Activated T-cell treated with anti-CD3 and anti-CD28 coated beads for 24 hours (primary cell): ENCODE data around the gene NOL3.

Source experiments
- DNase-seq: peaks from one replicate; pipeline ENCODE4 v3.0.0-alpha.2; 2020; ENCODE audit warnings: low read depth

The NOL3 gene

DNA sequence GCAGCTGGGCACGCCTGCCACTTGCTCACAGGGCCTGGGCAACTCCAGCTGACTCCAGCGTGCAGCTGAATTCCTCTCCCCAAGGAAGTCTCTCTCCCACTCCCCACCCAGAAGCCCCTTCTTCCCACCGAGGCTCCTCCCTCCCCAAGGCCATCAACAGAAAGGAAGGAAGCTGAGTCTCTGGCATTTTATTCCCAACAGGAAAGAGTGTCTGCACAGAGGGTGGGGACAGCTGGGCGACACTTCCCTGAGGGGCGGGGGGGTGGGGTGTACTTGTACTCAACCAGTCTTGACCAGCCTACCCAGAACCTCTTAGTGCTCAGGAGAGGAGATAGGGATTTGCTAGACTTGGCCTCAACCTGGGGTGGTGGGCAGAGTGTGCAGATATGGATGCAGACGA lies 19.7 kb downstream of the NOL3 start, which contains the start of gene EXOC3L1:
Gene EXOC3L1 (minus strand): TSS at position 96 of the 400 bp plus-strand sequence. CDS start 460 bp downstream, outside the sequence.
- no peak for DNase-seq

DNA sequence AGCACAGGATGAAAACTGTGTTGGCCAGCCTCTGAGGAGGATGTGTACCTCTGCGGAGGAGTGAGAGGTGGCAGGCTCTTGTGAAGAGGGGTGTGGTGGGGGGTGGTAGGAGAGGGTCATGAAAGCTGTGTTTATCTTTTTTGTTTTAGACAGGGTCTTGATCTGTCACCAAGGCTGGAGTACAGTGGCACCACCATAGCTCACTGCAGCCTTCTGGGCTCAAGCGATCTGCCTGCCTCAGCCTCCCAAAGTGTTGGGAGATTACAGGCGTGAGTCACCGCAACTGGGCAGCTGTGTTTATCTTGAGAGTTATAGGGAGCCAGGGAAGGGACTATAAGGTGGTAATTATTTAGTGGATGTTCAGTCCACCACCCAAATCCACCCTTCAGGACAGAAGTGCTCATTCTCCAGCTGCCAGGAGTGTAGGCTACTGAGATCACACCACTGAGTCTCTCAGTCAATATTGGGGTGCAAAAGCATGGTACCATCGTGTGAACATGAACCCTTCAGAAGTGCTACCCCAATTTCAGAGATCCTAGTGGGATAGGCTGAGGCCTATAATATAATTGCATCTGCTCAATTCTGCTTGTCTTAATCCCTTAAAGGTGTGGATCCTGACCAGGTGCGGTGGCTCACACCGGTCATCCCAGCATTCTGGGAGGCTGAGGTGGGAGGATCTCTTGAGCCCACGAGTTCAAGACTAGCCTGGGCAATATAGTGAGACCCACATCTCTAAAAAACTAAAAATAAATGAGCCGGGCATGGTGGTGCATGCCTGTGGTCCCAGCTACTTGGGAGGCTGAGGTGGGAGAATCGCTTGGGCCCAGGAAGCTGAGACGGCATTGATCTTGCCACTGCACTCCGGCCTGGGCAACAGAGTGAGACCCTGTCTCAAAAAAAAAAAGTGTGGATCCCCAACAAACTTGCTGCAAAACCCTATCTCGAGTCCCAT lies 20.4 kb downstream of the NOL3 start:
- no peak for DNase-seq

DNA sequence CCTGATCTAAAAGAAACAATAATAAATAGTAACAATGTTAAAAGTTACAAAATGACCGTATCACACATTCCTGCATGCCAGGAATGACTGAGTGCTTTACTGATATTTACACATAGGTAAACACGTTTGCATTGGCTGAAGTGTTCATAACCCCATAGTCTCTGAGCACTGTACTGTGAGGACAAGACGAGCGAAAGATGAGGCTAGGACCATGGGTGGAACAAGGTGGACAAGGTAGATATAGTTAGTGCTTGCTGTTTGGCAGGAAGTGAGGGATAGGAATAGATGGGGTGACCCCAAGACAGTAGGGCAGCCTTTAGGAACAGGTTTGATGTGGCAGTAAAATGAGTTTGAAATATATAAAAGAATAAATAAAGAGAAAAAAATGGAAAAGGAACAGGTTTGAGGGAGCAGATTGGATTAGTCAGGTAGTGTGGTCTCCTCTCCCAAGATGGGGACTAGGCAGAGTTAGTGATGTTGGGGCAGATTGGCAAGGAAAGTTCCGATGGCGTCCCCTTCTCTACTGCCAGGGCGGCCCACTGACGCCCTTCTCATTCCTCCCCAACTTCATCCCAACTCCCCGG lies 21.2 kb downstream of the NOL3 start:
- no peak for DNase-seq

DNA sequence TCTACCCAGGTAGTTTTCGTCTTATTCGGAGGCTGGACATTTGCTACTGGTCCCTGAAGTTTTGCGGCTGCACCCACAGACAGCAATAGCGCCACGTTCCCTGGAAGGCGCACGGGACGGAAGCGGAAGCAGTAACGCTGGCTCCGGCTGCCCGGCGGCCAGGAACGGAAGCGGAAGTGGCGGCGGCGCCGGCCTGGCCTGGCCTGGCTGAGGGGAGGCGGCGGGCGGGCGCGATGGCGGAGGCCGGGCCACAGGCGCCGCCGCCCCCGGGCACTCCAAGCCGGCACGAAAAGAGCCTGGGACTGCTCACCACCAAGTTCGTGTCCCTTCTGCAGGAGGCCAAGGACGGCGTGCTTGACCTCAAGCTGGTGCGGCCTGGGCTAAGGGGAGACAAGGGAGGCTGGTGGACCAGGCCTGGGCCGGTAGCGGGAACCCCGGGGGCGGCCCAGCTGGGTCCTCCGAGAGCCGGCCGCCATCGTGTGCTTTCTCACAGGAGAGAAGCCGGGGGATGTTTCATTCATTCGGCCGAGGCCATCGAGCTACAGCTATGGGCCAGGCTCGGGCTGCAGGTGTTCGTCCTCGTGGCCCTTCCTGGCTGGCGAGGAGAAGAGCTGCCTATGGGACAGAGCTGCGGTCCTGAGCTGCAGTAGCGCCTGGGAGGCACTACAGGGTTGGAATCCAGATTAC lies 21.8 kb downstream of the NOL3 start, which contains the start of gene E2F4:
Gene E2F4 (plus strand): TSS at position 161 of the 687 bp plus-strand sequence. CDS start 73 bp downstream, at position 234.
- DNase-seq, result peak; percentile 85

DNA sequence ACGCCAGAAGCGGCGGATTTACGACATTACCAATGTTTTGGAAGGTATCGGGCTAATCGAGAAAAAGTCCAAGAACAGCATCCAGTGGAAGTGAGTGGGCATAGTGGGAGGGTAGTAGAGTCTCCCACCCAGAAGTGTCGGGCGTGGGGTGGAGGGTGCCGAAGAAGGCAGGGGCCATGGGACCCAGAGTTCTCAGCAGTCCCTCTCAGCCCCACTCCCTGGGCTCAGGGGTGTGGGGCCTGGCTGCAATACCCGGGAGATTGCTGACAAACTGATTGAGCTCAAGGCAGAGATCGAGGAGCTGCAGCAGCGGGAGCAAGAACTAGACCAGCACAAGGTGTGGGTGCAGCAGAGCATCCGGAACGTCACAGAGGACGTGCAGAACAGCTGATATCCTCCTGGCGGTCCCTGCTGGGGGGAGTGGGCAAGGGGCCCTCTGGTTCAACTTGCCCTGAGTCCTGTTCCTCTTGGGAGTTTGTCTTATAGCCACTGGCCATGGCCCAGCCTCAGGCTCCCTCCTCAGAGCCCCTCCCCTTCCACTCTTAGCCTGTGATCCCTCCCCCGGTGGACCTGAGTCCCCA lies 22.5 kb downstream of the NOL3 start:
- no peak for DNase-seq

DNA sequence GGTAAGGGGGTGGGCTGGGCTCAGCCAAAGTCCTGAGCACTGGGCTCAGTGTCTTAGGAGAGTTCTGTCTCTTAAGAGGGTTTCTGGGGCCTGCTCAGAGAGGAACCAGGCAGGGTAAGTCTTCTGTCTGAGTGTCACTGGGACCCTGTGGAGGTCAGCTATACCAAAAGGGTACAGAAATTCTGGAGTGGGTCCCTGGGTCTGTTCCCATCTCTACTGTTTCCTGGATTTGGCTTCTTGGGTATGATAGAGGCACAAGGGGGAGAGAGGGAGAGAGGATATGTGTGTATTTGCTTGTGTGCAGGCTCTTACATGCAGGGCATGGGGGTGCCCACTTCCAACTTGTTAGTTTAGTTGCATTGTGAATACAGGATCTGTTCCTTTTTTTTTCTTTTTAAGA lies 23.2 kb downstream of the NOL3 start:
- DNase-seq, result no peak

DNA sequence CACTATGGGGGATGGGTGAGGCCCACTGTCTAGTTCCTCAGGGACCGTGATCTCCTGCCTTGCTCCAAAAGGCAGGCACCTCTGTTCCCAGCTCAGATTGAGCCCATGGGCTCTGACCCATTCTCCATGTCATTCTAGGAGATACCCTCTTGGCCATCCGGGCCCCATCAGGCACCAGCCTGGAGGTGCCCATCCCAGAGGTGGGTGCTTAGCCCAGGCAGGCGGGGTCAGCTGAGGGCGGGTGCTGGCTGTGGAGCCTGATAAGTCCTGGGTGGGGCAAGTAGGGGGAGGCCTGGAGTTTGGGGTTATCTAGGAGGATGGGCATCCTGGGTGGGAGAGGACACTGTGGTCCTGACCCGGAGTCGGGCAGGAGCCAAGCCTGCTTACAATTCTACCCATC lies 23.9 kb downstream of the NOL3 start:
- no peak for DNase-seq

DNA sequence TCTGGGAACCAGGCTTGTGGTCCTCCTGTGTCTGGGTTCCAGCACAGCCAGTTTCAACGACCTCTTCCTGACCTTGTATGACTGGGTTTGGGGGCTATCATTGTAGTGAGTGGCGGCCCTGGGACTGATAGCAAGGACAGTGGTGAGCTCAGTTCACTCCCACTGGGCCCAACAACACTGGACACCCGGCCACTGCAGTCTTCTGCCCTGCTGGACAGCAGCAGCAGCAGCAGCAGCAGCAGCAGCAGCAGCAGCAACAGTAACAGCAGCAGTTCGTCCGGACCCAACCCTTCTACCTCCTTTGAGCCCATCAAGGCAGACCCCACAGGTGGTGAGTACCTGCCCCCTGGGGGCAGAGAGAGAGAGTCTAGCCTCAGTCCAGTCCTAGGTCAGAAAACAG lies 25.3 kb downstream of the NOL3 start:
- DNase-seq, result no peak

DNA sequence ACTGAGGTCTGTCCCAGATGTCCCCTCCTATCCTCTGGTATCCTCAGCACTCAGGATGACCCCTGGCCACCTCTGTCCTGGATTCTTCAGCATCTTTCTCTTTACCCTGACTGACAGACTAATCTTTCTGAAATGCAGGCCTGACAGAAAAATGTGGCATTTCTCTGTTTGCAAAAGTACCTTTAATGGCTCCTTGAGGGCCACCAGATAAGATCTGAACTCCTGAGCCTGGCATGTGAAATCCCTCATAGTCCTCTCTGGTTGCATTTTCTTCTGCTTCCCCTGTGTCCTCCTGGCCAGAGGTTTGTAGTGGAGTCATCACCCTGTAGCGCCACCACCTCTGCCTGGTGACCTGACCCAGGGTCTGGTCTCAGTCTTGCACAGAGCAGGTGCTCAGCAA lies 26.5 kb downstream of the NOL3 start:
- DNase-seq, result no peak

DNA sequence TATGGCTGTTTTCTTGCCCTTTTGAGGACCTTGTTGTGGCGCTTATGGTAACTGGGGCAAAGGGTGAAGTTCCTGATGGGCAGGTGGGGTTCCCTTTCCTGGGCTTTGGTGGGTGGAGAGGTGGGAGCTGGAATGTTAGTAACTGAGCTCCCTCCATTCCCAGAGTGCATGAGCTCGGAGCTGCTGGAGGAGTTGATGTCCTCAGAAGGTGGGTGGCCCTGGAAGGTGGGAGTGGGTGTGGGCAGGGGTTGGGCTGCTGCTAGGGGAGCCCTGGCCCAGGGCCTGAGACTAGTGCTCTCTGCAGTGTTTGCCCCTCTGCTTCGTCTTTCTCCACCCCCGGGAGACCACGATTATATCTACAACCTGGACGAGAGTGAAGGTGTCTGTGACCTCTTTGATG lies 27.4 kb downstream of the NOL3 start:
- no peak for DNase-seq

DNA sequence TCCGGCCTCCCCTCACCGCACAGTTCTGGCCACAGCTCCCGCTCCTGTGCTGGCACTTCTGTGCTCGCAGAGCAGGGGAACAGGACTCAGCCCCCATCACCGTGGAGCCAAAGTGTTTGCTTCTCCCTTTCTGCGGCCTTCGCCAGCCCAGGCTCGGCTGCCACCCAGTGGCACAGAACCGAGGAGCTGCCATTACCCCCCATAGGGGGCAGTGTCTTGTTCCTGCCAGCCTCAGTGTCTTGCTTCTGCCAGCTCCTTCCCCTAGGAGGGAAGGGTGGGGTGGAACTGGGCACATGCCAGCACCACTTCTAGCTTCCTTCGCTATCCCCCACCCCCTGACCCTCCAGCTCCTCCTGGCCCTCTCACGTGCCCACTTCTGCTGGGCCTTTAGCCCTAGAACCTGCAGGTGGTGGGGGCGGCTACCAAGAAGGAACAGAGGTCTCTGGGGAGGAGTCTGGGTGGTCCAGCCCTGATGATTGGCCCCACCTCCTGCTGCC lies 27.9 kb downstream of the NOL3 start:
- DNase-seq, result no peak

DNA sequence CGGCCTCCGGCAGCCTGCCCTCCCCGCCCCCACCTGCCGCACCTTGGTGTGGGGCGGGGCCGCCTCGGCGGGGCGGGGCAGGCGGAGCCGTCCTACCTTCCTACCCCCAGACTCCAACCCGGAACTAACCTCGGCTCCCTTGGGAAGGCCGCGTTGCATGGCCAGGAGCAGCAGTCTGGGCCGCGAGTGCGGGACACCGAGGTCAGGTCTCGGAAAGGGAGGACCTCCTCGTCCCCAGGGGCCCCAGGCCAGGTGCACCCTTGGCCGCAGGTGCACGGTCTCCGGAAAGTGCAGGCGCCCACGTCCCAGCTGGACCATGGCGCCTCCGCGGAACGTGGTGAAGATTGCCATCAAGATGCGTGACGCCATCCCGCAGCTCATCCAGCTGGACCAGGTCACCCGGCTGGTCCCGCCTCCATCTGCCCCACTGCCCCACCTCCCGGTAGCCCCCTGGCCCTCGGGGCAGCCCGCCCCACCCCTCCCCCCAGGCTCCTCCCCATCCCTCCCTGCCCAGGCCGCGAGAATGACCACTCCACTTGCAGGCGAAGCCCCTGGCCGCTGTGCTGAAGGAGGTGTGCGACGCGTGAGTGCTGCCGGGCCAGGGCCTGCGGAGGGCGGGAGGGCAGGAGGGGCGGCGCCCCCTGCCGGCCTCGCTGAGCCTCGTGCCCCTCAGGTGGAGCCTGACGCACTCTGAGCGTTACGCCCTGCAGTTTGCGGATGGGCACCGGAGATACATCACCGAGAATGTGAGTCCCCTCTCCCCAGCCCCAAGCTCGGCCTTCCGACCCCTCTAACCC lies 28.9 kb downstream of the NOL3 start, which contains the start of gene ELMO3:
Gene ELMO3 (plus strand): TSS at position 121 of the 797 bp plus-strand sequence. CDS start 196 bp downstream, at position 317.
- DNase-seq, result no peak

DNA sequence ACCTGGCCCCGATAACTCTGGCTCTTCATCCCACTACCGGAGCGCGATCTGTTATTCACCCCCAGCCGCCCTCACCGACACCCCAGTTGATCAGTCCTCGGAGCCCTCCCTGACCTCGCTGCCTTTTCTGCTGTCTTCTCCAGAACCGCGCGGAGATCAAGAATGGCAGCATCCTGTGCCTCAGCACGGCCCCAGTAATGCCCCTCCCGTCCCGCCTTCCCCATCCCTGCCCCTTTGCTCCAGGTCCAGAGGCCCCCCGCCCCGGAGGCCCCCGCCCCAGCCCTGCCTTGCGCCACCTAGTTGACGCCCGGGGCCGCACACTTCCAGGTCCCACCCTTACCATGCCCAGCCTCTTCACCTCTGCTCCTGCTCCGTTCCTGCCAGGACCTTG lies 29.5 kb downstream of the NOL3 start:
- DNase-seq, result no peak

DNA sequence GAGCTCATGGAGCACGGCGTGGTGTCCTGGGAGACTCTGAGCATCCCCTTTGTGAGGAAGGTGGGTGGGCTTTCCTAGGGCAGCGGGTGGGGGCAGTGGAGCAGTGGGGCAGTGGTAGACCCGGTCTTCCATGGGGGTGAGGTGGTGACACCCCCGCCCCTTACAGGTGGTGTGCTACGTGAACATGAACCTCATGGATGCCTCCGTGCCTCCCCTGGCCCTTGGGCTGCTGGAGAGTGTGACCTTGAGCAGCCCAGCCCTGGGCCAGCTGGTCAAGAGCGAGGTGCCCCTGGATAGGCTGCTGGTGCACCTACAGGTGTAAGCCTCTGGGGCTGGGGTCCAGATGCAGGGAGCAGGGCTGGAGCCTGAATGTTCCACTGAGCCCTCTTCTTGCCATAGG lies 30.2 kb downstream of the NOL3 start:
- no peak for DNase-seq

DNA sequence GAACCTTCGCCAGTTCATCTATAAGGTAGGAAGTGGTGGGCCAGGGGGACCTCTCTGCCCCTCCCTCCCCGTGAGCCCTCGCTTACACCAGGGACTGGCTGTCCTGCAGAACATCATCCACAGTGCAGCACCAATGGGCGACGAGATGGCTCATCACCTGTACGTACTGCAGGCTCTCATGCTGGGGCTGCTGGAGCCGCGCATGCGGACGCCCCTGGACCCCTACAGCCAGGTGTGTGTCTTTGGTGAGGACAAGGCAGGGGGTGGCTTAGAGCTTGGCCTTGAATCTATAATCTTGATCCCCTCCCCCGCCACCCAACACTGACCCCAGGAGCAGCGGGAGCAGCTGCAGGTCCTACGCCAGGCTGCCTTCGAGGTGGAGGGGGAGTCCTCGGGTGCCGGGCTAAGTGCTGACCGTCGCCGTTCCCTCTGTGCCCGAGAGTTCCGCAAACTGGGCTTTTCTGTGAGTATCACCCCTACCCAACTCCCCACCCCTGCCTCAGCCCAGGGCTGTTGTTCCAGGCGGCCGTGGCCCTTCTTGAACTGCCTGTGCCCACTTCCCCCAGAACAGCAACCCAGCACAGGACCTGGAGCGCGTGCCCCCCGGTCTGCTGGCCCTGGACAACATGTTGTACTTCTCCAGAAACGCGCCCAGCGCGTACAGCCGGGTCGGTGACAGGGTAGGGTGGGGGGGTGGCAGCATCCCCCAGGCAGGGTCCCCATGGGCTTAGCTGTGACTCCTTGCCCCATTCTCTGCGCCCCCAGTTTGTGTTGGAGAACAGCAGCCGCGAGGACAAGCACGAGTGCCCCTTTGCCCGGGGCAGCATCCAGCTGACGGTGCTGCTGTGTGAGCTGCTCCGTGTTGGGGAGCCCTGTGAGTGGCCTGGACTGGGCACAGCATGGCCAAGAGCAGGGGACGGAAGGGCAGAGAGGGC lies 31.3 kb downstream of the NOL3 start:
- no peak for DNase-seq

DNA sequence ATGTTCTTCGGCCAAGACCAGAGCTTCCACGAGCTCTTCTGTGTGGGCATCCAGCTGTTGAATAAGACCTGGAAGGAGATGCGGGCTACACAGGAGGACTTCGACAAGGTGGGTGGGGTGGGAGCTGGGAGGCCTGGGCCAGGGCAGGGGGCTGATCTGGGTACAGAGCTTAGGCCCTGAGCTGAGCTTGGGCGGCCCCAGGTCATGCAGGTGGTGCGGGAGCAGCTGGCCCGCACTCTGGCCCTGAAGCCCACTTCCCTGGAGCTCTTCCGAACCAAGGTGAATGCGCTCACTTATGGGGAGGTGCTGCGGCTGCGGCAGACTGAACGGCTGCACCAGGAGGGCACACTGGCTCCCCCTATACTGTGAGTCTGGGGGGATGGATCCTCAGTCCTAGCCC lies 32.1 kb downstream of the NOL3 start:
- no peak for DNase-seq

DNA sequence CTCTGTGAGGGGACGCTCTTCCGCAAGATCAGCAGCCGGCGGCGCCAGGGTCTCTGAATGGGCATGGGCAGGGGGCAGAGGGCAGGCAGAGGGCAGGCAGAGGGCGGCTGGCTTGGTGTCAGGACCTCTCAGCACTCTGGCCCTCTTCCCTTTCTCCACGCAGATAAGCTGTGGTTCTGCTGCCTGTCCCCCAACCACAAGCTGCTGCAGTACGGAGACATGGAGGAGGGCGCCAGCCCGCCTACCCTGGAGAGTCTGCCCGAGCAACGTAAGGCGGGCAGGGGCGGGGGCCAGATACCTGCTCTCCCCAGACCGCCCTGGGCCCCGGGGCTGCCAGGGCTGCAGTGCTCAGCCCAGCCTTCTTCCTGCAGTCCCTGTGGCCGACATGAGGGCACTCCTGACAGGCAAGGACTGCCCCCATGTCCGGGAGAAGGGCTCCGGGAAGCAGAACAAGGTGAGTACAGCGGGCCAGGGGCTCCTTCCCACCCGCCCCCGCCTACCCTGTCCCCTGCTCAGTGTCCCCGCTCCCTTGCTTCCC lies 32.7 kb downstream of the NOL3 start:
- no peak for DNase-seq

DNA sequence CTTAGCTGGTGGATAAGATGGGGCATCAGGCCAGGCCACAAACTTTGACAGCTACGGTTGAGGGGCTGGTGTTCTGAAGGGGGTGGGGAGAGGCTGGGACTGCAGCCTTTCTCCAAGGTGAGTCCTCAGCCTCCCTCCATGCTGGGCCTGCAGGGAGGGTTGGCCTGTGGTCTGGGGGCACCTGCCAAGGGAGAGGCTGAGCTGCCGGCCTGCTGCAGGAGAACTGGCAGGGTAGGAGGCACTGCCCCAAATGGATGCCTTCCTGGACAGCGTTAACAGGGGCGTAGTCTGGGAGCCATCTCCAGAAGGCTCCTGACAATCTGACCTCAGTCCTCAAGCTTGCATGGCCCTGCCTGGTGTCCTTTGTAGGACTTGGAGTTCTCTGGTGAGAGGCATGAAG lies 33.7 kb downstream of the NOL3 start:
- DNase-seq, result no peak

DNA sequence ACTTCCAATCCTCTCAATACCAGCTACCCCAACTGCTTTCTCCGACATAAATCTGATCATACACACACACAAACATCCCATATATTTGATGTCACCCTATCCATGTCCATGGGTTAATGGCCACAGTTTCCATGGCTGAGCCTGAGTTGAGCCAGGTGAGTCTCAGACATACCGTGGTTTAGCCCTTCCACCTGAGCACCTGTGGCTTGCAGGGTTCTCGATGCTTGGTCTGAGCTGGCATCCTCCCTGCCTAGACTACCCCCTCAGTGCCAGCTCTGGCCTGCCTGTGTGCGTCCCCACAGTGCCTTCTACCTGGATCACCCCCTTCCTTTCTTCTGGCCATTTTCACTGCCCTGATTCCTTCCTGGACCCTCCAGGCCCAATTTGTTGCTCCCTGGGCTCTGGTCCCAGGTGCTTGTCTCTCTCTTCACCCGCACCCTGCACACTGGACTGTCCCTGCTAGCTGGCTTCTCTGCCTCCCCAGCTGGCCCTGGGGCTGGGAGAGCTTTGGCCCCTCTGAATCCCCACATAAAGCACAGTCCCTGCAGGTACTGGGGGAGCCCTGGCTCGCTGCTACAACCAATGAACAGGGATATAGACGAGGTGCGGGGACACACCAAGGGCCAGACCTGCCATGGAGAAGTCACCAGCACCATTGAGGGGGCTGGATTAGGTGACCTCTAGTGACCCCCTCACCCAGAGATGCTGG lies 35.9 kb downstream of the NOL3 start:
- DNase-seq, result no peak
